Neuron (in vitro differentiated cells): ENCODE measurements around the gene TRIM4.

Experiments used
- H2AFZ ChIP-seq: one replicate; pipeline ENCODE4 v1.6.1; 2013; ENCODE audit warnings: low read depth, mild to moderate bottlenecking, inconsistent platforms, low read length, moderate library complexity
- H3K27me3 ChIP-seq: one replicate; pipeline ENCODE4 v1.6.1; 2013; ENCODE audit warnings: low read length; ENCODE audit not compliant: insufficient read depth
- H3K36me3 ChIP-seq: one replicate; pipeline ENCODE4 v1.6.1; 2013; ENCODE audit warnings: low read length; ENCODE audit not compliant: insufficient read depth
- H3K4me1 ChIP-seq: one replicate; pipeline ENCODE4 v1.6.1; 2013; ENCODE audit warnings: low read length; ENCODE audit not compliant: insufficient read depth
- H3K4me3 ChIP-seq: 2 replicates; pipeline ENCODE4 v1.5.1; 2013; ENCODE audit warnings: mild to moderate bottlenecking, low read length, moderate library complexity
- H3K9me3 ChIP-seq: one replicate; pipeline ENCODE4 v1.6.1; 2013; ENCODE audit warnings: low read length

Gene TRIM4

GRCh38 chr7:99855236-99855635 is 64.1 kb downstream of the TRIM4 start:
- Histone ChIP-seq H3K4me3 (no peak overlapping the region), H2AFZ (no peak overlapping the region), H3K27me3 (no peaks in the 10 kb centered on the region), H3K9me3 (no peaks in the 10 kb centered on the region), H3K4me1 (no peaks in the 10 kb centered on the region), H3K36me3 (no peaks in the 10 kb centered on the region)

GRCh38 chr7:99848420-99849216 is 70.7 kb downstream of the TRIM4 start:
- Histone ChIP-seq H3K27me3 (peaks cover 4% of the 10 kb centered on the region), H3K36me3 (no peaks in the 10 kb centered on the region), H2AFZ (no peak overlapping the region), H3K4me3 (no peak overlapping the region), H3K4me1 (no peaks in the 10 kb centered on the region), H3K9me3 (no peaks in the 10 kb centered on the region)

GRCh38 chr7:99844328-99844727 is 75.0 kb downstream of the TRIM4 start:
- H3K4me1 ChIP-seq, result peaks cover 1% of the 10 kb centered on the region
- peaks cover 16% of the 10 kb centered on the region for H3K27me3 ChIP-seq
- no peaks in the 10 kb centered on the region for H3K9me3 ChIP-seq
- no peak overlapping the region for H3K4me3 ChIP-seq
- H2AFZ ChIP-seq, result no peak overlapping the region
- H3K36me3 ChIP-seq, result no peaks in the 10 kb centered on the region

GRCh38 chr7:99843808-99844207 is 75.5 kb downstream of the TRIM4 start:
- Histone ChIP-seq H2AFZ (no peak overlapping the region), H3K36me3 (no peaks in the 10 kb centered on the region), H3K4me1 (peaks cover 2% of the 10 kb centered on the region), H3K4me3 (no peak overlapping the region), H3K9me3 (no peaks in the 10 kb centered on the region), H3K27me3 (peaks cover 19% of the 10 kb centered on the region)

GRCh38 chr7:99842926-99843325 is 76.4 kb downstream of the TRIM4 start:
- Histone ChIP-seq H3K27me3 (peaks cover 23% of the 10 kb centered on the region), H3K4me1 (peaks cover 2% of the 10 kb centered on the region), H3K4me3 (no peak overlapping the region), H3K9me3 (no peaks in the 10 kb centered on the region), H3K36me3 (no peaks in the 10 kb centered on the region), H2AFZ (no peak overlapping the region)
